NCI-H2227 (cell line): ENCODE measurements around the gene OPRPN.

ENCODE experiments used
- DNase-seq: peaks from one replicate; lab custom pipeline; 2025; ENCODE audit not compliant: unreplicated experiment; lab: John Stamatoyannopoulos, UW

Gene OPRPN, protein sequence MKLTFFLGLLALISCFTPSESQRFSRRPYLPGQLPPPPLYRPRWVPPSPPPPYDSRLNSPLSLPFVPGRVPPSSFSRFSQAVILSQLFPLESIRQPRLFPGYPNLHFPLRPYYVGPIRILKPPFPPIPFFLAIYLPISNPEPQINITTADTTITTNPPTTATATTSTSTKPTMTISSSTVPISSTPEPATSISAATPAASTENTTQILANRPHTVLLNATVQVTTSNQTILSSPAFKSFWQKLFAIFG

DNA sequence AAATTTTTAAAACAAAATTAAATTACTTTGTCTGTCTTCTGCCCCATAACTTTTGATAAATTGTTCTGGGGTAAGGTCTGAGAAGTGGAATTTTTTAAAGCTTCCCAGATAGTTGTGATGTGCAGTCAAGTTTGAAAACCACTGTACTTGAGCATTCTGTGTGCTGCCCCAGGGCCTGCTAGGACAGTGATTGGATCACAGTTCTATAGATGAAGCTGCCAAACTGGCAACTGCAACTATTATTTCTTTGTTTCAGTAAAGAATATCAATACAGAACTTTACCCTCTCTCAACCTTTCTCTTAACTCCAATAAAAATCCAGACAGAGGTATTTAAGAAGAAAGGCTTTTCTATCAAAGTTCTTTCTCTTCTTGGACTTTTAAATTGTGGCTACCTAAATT, at the start of gene OPRPN:
OPRPN (plus strand) TSS at position 361 of the 400 bp plus-strand sequence. CDS start 1,346 bp downstream, outside the sequence.
- no peak for DNase-seq

DNA sequence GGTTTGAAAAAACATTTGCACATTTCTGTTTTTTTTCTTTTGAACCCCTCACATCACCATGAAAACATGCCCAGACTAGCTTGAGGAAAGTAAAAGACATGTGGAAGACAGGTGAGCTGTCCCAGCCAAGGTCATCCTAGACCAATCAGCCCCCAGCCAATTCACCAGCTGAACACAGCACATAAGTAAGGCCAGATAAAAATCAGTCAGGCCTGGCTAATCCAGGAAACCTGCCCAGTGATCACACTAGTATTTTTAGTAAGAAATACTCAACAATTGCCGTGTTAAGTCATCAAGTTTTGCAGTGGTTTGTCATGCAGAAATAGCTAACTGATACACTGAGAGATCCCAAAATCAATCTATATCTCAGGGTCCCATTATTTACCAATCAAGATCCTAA, 41.6 kb upstream of the OPRPN start:
- DNase-seq = no peak

DNA sequence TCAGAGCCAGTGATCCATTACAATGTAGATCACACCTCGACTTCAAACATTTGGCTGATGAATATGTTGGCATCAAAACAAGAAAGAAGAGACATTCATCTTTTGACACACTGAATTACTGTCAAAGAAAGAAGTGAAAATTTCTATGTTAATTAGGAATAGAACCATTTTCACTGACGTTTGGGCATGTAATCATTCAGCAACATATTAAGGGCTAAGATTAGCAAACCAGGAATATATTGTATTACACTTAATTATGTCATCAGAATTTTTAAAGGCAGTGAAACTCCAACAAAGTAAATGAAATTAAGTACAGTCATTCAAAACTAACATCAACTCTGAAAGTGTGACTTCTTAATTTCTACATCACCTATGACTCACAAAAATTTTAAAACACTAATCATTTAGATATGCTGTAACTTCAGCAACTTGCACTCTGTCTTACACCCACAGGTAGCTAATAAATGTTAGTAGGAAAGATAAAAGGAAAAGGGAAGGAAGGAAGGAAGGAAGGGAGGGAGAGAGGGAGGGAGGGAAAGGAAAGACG, 38.6 kb upstream of the OPRPN start:
- DNase-seq = no peak

DNA sequence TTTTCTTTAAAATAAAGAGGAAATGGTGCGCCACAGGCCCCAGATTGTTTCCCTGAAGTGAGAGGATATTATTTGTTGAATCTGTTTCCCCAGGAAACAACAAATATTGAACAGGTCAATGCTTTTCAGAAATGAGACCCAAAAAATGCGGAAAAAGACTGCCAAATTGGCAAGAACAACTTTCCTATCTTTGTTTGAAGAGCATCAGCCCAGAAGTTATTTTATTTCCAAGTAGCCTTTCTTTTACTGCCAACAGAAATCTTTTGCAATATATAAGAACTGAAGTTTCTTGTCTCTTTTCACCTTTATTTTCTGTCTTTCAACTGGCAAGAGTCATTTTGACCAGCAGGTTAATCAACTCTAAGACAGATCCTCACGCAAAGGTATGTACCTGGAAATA, 37.3 kb upstream of the OPRPN start, which contains the start of gene SMR3A:
SMR3A (plus strand) TSS at position 301 of the 400 bp plus-strand sequence. CDS start 1,356 bp downstream, outside the sequence.
- no peak for DNase-seq

DNA sequence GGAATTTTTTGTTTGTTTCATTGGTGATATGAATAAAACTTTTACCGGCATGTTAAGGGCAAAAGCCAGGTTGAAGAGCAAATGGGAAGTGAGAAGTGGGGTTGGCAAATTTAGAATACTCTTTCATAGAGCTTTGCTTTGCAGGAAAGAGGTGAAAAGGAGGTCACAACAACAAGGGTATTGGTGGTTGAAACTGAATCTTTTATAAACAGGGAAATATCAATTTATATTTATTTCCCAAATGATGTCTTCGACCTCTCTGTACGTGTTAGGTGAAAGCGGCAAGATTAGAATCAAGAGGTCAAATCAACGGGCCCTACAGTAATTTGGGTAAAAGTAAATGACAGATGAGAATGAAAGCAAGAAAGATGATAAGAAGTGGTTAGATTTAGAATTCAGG, 33.7 kb upstream of the OPRPN start:
- DNase-seq = no peak

DNA sequence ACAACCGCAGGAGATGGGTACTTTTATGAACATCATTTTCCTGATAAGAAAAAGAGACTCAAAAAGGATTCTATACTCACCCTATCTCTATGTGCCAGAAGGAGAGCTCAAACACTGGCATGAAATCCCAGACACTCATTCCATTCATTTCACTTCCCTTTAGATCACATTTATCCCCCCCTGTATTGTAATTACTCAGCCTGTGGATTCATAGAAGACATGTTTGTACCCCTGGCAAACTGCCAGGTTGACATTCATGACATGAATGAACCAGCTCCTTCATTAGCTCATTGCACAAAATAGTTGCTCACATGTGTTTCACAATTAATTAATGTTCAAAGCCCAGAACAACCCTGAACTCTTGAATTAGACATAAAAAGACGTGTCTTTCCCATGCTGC, 32.3 kb upstream of the OPRPN start:
- DNase-seq = no peak

DNA sequence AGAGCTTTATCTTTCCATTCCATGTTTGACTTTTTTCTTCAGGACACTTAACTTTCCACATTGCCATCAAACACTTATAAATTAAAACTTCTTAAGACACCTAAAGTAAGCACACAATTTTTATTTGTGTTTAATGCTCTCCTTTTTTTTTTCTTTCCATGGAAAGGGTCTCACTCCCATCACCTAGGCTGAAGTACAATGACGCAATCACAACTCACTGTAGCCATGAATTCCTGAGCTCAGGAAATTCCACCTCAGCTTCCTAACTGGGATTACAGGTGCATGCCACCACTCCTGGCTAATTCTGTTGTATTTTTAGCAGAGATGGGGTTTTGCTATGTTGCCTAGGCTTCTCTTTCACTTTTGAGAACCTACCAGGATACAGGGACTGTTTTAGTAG, 29.9 kb upstream of the OPRPN start:
- no peak for DNase-seq

DNA sequence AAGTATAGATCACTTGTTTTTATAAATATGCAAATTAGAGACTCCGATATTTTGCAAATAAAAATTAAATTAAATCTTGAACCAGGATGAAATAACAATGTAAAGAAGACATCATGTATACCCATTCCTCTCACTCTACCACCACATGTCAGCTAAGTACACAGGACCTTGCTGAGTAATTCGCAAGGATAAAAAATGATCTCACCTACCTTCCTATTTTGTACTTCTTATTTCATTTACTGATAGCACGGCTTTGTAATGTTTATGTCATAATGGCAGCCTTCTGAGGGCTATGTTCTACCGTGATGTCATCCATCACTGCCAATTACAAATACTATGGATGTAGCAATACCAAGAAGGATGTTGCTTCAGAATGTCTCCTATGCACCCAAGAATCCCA, 25.8 kb upstream of the OPRPN start:
- no peak for DNase-seq

DNA sequence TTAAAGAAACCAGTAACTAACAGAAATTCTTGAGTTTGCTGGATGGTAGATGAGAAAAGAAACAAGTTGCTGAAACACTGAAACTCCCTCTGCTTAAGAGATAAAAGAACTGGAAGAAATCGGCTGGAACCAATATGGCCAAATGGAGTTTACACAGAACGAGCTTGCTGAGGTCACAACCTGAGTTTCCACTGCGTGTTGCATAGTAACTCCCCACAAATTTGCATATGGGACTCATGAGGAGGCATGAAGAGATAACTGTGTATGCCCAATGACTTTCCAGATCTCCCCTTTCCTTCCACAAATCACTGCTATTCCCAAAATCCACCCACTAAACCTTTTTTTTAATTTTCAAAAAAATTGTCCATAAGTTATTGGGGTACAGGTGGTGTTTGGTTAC, 25.0 kb upstream of the OPRPN start:
- no peak for DNase-seq

DNA sequence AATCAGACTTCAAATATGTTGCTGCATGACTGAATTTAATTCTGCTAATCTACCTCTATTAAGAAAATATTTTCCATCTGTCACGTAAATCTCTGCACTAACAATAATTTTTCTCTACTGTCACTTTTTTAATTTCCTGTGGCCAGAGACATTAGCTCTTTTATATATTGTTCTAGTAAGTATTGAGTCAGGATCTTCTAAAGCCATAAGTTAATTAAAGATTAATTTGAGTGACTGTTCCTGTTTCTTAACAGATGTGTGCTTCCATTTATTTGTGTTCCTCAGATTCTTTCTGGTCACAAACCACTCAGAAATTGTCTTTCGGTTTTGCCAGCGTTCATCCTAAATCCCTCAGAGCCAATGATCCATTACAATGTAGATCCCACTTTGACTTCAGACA, 17.2 kb upstream of the OPRPN start:
- DNase-seq = no peak

DNA sequence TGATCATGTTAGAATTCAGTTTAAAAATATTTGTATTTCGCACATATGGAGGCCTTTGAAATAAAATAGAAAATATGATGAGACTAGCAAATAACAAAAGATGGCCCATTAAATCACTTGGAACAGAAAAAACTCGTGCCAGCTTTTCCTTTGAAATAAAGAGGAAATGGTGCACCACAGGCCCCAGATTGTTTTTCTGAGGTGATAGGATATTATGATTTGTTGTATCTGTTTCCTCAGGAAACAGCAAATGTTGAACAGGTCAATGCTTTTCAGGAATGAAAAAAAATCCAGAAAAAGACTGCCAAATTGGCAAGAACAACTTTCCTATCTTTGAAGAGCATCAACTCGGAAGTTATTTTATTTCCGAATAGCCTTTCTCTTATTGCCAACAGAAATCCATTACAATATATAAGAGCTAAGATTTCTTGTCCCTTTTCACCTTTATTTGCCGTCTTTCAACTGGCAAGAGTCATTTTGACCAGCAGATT, 15.0 kb upstream of the OPRPN start, which contains the start of gene SMR3B:
SMR3B (plus strand) TSS at position 441 of the 491 bp plus-strand sequence. CDS start 1,380 bp downstream, outside the sequence.
- no peak for DNase-seq

DNA sequence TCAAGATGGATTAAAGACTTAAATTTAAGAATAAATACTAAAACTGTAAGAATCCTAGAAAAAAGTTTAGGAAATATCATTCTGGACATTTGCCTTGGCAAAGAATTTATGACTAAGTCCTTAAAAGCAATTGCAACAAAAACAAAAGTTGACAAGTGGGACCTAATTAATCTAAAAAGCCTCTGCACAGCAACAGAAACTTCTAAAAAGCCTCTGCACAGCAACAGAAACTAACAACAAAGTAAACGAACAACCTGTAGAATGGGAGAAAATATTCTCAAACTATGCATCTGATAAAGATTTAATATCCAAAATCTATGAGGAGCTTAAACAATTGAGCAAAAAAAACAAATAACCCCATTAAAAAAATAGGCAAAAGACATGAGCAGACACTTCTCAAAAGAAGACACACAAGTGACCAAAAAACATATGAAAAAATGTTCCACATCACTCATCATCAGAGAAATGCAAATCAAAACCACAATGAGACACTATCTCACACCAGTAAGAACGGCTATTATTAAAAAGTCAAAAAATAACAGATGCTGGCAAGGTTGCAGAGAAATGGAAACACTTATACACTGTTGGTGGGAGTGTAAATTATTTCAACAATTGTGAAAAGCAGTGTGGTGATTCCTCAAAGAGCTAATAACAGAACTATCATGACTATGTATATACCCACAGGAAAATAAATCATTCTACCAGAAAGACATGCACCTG, 5.5 kb upstream of the OPRPN start:
- no peak for DNase-seq

DNA sequence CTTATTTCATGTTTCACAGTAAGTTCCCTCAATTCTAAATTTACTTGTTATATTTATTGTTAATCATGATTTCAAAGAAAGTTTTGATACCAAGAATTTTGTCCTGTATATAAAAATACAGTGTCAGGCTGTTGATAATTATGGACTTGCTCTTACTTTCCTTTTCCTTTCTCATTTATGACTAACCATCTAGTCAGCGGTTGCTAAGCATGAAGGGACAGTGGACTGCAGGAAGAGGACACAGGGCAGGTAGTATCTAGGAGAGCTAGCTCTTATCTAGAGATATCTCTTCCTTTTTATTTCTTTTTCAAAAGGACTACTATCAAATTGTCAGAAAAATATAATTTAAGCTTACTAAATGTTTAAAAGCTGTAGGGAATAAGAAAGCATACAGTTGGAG, 1.6 kb downstream of the OPRPN start:
- no peak for DNase-seq

DNA sequence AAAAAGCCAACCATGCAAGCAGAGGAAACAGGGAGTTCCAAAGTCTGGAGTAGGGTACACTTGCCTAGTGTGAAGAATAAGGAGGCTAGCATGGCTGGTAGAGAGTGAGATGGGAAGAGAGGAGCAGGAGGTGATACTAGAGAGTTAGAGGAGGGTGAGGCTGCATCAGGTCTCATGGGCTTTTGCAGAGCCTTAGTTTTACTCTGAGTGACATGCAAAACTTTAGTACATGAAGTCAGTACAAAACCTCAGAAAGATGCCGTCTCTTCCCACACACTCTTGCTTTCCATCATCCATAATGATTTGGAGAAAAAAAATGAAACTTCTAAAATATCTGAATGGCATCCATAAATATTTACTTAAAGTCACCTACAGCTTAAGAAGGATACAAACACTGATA, 5.0 kb downstream of the OPRPN start:
- no peak for DNase-seq

DNA sequence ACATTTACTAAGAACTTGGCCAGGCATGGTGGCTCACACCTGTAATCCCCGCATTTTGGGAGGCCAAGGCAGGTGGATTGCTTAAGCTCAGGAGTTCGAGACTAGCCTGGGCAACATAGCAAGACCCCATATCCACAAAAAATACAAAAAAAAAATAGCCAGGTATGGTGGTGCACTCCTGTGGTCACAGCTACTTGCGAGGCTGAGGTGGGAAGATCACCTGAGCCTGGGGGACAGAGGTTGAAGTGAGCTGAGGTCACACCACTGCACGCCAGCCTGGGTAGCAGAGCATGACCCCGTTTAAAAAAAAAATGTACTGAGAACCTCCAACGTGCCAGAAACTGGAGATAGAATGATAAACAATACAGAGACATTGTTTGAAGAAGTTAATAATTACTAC, 8.0 kb downstream of the OPRPN start:
- DNase-seq = no peak

DNA sequence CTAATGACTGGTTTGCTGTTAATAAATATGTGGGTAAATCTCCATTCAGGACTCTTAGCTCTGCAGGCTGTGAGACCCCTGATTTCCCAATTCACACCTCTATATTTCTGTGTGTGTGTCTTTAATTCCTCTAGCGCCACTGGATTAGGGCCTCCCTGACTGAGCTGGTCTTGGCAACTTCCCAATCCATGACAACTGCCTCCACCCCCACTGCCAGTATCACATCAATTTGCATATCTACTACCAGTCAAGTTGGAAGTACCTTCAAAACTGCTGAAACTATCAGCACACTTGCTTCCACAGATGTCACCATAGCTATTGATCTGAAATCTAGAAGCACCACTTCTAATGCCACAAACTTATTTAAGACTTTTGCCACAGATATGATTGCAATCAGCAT, 27.6 kb downstream of the OPRPN start:
- DNase-seq = no peak

DNA sequence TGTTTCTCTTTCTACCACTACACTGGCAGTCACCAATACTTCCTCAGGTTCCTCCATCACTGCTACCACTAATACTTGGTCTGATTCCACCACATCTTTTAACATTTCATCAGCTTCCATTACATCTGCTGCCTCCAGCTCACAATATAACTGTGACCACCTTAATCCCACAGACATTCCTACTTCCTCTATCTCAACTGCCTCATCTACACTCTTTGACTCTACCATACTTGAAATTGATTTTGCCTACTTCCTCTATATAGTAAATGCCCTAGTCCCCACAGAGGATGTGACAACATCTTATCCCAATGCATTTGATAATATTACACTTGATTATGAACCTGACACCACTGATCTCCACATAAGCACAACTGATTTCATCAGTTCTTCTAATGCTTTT, 29.0 kb downstream of the OPRPN start:
- DNase-seq = no peak

DNA sequence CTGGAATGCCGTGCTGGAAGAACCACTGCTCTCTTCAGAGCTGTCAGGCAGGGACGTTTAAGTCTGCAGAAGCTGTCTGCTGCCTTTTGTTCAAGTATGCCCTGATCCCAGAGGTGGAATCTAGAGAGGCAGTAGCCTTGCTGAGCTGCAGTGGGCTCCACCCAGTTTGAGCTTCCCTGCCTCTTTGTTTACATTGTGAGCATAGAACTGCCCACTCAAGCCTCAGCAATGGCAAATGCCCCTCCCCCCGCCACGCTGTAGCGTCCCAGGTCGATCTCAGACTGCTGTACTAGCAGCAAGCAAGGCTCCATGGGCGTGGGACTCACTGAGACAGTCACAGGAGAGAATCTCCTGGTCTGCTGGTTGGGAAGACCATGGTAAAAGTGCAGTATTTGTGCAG, 39.5 kb downstream of the OPRPN start:
- DNase-seq = no peak

DNA sequence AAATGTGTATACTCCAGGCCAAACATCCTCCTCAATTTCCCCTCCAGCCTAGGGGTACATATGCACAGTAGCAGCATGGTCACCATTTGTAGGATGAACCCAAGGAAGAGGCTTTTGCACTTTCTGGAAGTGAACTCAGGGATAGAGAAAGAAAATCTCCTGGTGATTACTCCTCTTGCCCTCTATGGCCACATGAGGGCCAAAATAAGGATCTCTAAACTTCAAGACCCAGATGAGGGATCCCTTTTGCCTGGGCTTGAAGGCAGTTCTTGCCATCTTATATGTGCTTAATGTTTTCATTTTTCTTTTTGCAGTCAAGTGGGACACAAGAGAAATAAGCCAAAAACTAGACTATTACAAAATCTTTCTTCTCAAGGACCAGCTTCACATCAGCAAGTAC, 44.7 kb downstream of the OPRPN start:
- DNase-seq = no peak

DNA sequence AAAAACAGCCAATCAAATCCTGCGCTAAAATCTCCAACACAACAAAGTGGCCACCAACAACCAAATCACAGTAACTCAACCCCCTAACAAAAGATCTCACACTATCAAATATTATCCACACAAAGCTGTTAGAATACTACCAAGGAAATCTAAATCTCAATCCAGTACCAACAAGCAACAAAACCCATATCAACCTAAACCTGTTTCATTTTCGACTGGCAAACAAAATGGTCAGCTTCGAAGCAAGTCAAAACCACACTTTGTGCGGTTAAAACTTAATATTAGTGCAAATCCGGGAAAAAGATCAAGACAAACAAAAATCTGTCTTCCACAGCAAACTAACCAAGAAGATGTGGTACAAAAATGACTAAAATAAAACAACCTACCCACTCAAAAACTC, 45.6 kb downstream of the OPRPN start:
- no peak for DNase-seq

DNA sequence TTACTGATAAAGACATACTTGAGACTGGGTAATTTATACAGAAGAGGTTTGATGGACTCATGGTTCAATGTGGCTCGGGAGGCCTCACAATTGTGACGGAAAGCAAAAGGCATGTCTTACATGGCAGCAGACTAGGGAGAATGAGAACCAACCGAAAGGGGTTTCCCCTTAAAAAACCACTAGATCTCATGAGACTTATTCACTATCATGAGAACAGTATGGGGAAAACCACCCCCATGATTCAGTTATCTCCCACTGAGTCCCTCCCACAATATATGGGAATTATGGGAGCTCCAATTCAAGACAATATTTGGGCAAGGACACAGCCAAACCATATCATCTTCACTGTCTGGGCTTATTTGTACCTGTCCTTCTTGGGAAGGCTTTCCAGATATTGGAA, 51.5 kb downstream of the OPRPN start:
- DNase-seq = no peak

DNA sequence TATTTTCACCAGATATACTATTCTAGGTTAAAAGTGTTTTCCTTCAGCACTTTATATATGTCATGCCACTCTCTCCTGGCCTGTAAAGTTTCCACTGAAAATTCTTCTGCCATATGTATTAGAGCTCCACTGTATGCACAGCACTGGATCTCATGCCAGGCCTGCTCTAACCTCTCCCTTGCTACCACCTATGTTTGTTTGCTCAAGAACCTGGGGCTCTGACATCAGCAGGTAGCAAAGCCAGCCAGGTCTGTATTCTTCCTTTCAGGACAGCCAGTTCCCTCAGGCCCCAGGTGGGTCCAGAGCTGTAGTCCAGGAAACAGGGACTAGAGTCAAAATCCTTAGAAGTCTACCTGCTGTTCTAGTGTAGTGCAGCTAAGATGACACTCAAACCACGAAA, 55.2 kb downstream of the OPRPN start:
- DNase-seq = no peak
